Thyroid gland (tissue), 4 donors: Measurements from ENCODE around the gene C3orf18.

Experiments
- CTCF ChIP-seq, 6 experiments: fragments of 200-600 bp in 3 of 6; fragments of 450-650 bp in 3 of 6; sonication (generic) in 3 of 6; IDR thresholded peaks; one replicate each; pipeline ENCODE4 v1.5.1; 2016 to 2019; ENCODE audit warnings: antibody characterized with exemption in 6 of 6, mild to moderate bottlenecking in 2 of 6, inconsistent platforms in 1 of 6, moderate library complexity in 1 of 6
- POLR2A ChIP-seq, 2 donors: fragments of 450-650 bp; IDR thresholded peaks; one replicate each; pipeline ENCODE4 v1.6.1; 2017; ENCODE audit warnings: antibody characterized with exemption in 2 of 2, mild to moderate bottlenecking in 2 of 2, moderate library complexity in 1 of 2

GRCh38 chr3:50542177-50543034 is 25.1 kb downstream of the C3orf18 start:
- no peak for TF ChIP-seq POLR2A (IDR thresholded peaks at IDR 0.05)
- TF ChIP-seq CTCF (IDR thresholded peaks at IDR 0.05) = peak; percentile 82 to 93 (median 88)
